HepG2 (cell line): ENCODE data around the gene SLC9A4. TPM values are rescaled to one million over a fixed set of nuclear protein-coding genes. Genes with fewer than 3 reads are reported as not detected.

Experiments used
- ATAC-seq: fragments of 200-7000 bp; cut with Tn5 transposase; 3 replicates; pipeline ENCODE4 v1.9.1; 2020; ENCODE audit warnings: mild to moderate bottlenecking, moderate library complexity
- BruUV-seq: library from RNA; stranded (reverse); fragments of 400-500 nt; replicated peaks from 2 replicates; lab custom pipeline; 2021; lab: Mats Ljungman, UMichigan
- CTCF ChIA-PET: fragments of 300-600 bp; formaldehyde crosslinking; extraction: SDS; loops from one replicate; lab custom pipeline; 2021; ENCODE audit warnings: low total read pairs, inconsistent platforms, low intra/inter-chr PET ratio; lab: Yijun Ruan, JAX
- POLR2A ChIA-PET: fragments of 350-600 bp; sonication (Branson Sonifier 250); formaldehyde crosslinking; loops from one replicate; lab custom pipeline; 2020; ENCODE audit warnings: antibody characterized with exemption, inconsistent platforms; lab: Yijun Ruan, JAX
- DNase-seq: peaks from one replicate; pipeline ENCODE4 v3.0.0-alpha.2; 2015; ENCODE audit warnings: low spot score
- FAIRE-seq: peaks from 3 replicates; lab custom pipeline; 2011; peaks lifted over from hg19 to GRCh38; lab: Jason Lieb, UNC
- H2AFZ ChIP-seq: one replicate; pipeline ENCODE4 v1.6.1; 2011; ENCODE audit warnings: low read length, inconsistent platforms
- H3K27ac ChIP-seq: fragments of 300-600 bp; 3 replicates; pipeline ENCODE4 v1.8.0; 2011; ENCODE audit warnings: mixed run types, mild to moderate bottlenecking, mixed read lengths, low read length, inconsistent platforms; ENCODE audit not compliant: insufficient read depth; ENCODE audit errors: extremely low read length
- H3K27me3 ChIP-seq, 2 experiments: fragments of 200-600 bp in 1 of 2; 2 replicates in 1 of 2; 3 replicates in 1 of 2; pipeline versions ENCODE4 v1.6.0 to v1.8.0; 2011; ENCODE audit warnings: low read length in 2 of 2, mild to moderate bottlenecking in 2 of 2, moderate library complexity in 2 of 2, inconsistent platforms in 1 of 2; ENCODE audit not compliant: insufficient read depth in 2 of 2, control insufficient read depth in 1 of 2
- H3K36me3 ChIP-seq, 2 experiments: fragments of 200-600 bp in 1 of 2; replicated peaks in 1 of 2; 2 replicates in 1 of 2; 3 replicates in 1 of 2; pipeline versions ENCODE4 v1.5.1 to v1.8.0; 2011; ENCODE audit warnings: low read length in 2 of 2, inconsistent platforms in 1 of 2; ENCODE audit not compliant: insufficient read depth in 2 of 2, control insufficient read depth in 1 of 2
- H3K4me1 ChIP-seq: 2 replicates; pipeline ENCODE4 v1.5.1; 2012; ENCODE audit warnings: low read length, inconsistent platforms; ENCODE audit not compliant: insufficient read depth
- H3K4me2 ChIP-seq: 2 replicates; pipeline ENCODE4 v1.6.0; 2011; ENCODE audit warnings: low read depth, low read length, inconsistent platforms
- H3K4me3 ChIP-seq, 3 experiments: fragments of 200-600 bp in 1 of 3; sonication (generic), shearing (Covaris generic) in 1 of 3; replicated peaks in 1 of 3; 2 replicates each; pipeline ENCODE4 v1.5.1; 2011 to 2016; ENCODE audit warnings: low read length in 3 of 3, inconsistent platforms in 2 of 3, low read depth in 2 of 3, mild to moderate bottlenecking in 2 of 3, control low read depth in 1 of 3, mixed read lengths in 1 of 3; ENCODE audit not compliant: insufficient read depth in 1 of 3
- H3K79me2 ChIP-seq: one replicate; pipeline ENCODE4 v1.6.1; 2011; ENCODE audit warnings: low read length, inconsistent platforms; ENCODE audit not compliant: insufficient read depth
- H3K9ac ChIP-seq: 2 replicates; pipeline ENCODE4 v1.6.0; 2011; ENCODE audit warnings: mild to moderate bottlenecking, low read depth, low read length, inconsistent platforms; ENCODE audit not compliant: insufficient read depth
- H3K9me3 ChIP-seq: 2 replicates; pipeline ENCODE4 v1.5.1; 2012; ENCODE audit warnings: mild to moderate bottlenecking, low read length
- H4K20me1 ChIP-seq: 2 replicates; pipeline ENCODE4 v1.6.0; 2011; ENCODE audit warnings: inconsistent platforms, mild to moderate bottlenecking, low read length, moderate library complexity; ENCODE audit not compliant: insufficient read depth
- CREB1 ChIP-seq, 2 experiments: fragments of 450-650 bp in 1 of 2; IDR thresholded peaks; 2 replicates each; pipeline ENCODE4 v1.6.1; 2016 to 2017; ENCODE audit warnings: control low read depth in 1 of 2, mild to moderate bottlenecking in 1 of 2, missing compliant biosample characterization in 1 of 2, missing genetic modification characterization in 1 of 2
- GTF3A ChIP-seq: sonication (generic); formaldehyde crosslinking; conservative IDR thresholded peaks from 2 replicates; pipeline ENCODE4 v1.4.0; 2020; ENCODE audit warnings: mild to moderate bottlenecking, missing genetic modification reagents
- HOXD1 ChIP-seq: sonication (generic); formaldehyde crosslinking; IDR thresholded peaks from 2 replicates; pipeline ENCODE4 v1.5.0; 2020; ENCODE audit warnings: missing genetic modification reagents
- ZBTB46 ChIP-seq: sonication (generic); formaldehyde crosslinking; IDR thresholded peaks from 2 replicates; pipeline ENCODE4 v1.4.0; 2020; ENCODE audit warnings: mild to moderate bottlenecking, missing genetic modification reagents, borderline replicate concordance
- ZNF24 ChIP-seq: fragments of 450-650 bp; IDR thresholded peaks from 2 replicates; pipeline ENCODE4 v1.6.1; 2017; ENCODE audit warnings: antibody characterized with exemption, mild to moderate bottlenecking
- ZNF556 ChIP-seq: sonication (generic); formaldehyde crosslinking; IDR thresholded peaks from 2 replicates; pipeline ENCODE4 v1.4.0; 2020; ENCODE audit warnings: mild to moderate bottlenecking, missing genetic modification reagents, borderline replicate concordance
- ZNF703 ChIP-seq: sonication (generic); formaldehyde crosslinking; IDR thresholded peaks from 2 replicates; pipeline ENCODE4 v1.5.1; 2020; ENCODE audit warnings: missing genetic modification reagents, mild to moderate bottlenecking, moderate library complexity, borderline replicate concordance
- ZNF850 ChIP-seq: sonication (generic); formaldehyde crosslinking; conservative IDR thresholded peaks from 2 replicates; pipeline ENCODE4 v1.9.0; 2021; ENCODE audit warnings: mild to moderate bottlenecking, missing genetic modification reagents
- ZSCAN21 ChIP-seq: sonication (generic); formaldehyde crosslinking; IDR thresholded peaks from 2 replicates; pipeline ENCODE4 v1.8.0; 2022; ENCODE audit warnings: mild to moderate bottlenecking, missing genetic modification reagents, moderate library complexity, borderline replicate concordance
- WGBS: methylation state at CpG from one replicate; pipeline ENCODE4 v1.1.6; 2017; ENCODE audit warnings: low lambda C conversion rate; 5-methylcytosine and 5-hydroxymethylcytosine counted together
- in situ Hi-C: cut with HindIII; loops from 2 replicates; pipeline ENCODE4 v1.10.0; 2017; ENCODE audit warnings: low pct_unique_long_range_greater_than_20kb; ENCODE audit not compliant: extremely low pct_ligation_motif_present
- intact Hi-C: fragments of 100-400 bp; cut with micrococcal nuclease; formaldehyde crosslinking; loops from one replicate; pipeline ENCODE4 v1.10.0; 2022; ENCODE audit not compliant: unreplicated experiment
- polyA plus RNA-seq, 8 experiments: library from polyadenylated mRNA; depleted of rRNA in 3 of 8; stranded (reverse) in 7 of 8; unstranded in 1 of 8; fragments of >200 nt; fragmentation: Illumina TruSeq in 4 of 8; extraction: Trizol in 4 of 8; gene quantifications; 2 replicates each; pipeline versions ENCODE4 v1.2.1 to v1.2.3, GENCODE V29; 2011 to 2016; ENCODE audit warnings: low read depth in 4 of 8, missing spikeins in 1 of 8, mixed read lengths in 1 of 8; ENCODE audit not compliant: insufficient read depth in 1 of 8
- total RNA-seq, 5 experiments: library from RNA; depleted of rRNA; stranded (reverse); fragments of >200 nt; fragmentation: Illumina TruSeq; extraction: Trizol; gene quantifications; 2 replicates each; pipeline ENCODE4 v1.2.3, GENCODE V29; 2016; ENCODE audit warnings: low read depth in 1 of 5

Gene SLC9A4
- total and polyA plus RNA-seq, 2 of the 13 experiments (the other 11 are each of a cell fraction or from before 2014, with no cell fraction given) = not detected

DNA sequence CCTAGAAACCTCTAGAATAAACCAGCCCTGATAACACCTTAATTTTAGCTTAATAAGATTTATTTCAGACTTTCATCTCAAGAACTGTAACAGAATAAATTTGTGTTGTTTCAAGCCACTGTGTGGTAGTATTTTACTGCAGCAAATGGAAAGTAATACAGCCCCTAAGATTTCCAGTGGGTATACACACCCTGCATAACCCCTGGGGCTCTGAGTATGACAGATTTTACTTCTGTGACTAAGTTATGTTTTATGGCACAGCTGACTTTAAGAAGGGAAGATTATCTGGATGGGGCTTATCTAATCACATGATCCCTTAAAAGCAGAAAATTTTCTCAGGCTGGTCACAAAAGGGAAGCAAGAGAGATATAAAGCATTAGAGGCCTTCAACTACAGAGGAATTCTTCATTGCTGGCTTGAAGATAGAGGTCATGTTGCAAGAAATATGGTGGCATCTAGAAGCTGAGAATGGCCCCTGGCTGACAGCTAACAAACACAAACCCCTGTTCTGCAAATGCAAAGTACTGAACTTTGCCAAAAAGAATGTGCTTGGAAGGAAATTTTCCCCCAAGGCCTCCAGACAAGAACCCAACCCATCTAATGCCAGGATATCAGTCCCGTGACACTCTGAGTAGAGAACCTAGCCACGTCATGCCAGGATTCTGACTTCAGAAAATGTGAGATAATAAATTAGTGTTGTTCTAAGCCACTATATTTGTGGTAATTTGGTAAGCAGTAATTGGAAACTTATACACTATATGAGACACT is 78.5 kb downstream of the SLC9A4 start:
- FAIRE-seq (no peak), DNase-seq (no peak), ATAC-seq (no peak)
- peaks cover 23% of the 10 kb centered on the region; the same call in 1 of the 2 replicates for H3K9me3 ChIP-seq
- H2AFZ ChIP-seq = no peak overlapping the region
- WGBS = 29% methylated on average over 2 of the region's 2 CpGs
- TF ChIP-seq ZNF556 = no peak
- 0 out of 2 replicates have a peak, but pooled peaks have one; percentile 23 for TF ChIP-seq CREB1 (IDR thresholded peaks at IDR 0.05)
- no peak for TF ChIP-seq CREB1 (CRISPR knock-in tag; IDR thresholded peaks at IDR 0.05)
- TF ChIP-seq GTF3A = no peak
- no peak for TF ChIP-seq HOXD1 (CRISPR knock-in tag)
- TF ChIP-seq ZBTB46 (CRISPR knock-in tag) = no peak
- H3K36me3 ChIP-seq = no peaks in the 10 kb centered on the region
- no peaks in the 10 kb centered on the region for H3K79me2 ChIP-seq
- no peaks in the 10 kb centered on the region for H4K20me1 ChIP-seq
- intact Hi-C loops (no loop called here), in situ Hi-C loops (no loop called here)
- H3K27me3 ChIP-seq = no peaks in the 10 kb centered on the region
- no peak overlapping the region for H3K27ac ChIP-seq
- CTCF ChIA-PET = no interaction called here
- no peaks in the 10 kb centered on the region for H3K4me1 ChIP-seq
- POLR2A ChIA-PET = no interaction called here
- no peak overlapping the region for H3K4me3 ChIP-seq
- H3K4me2 ChIP-seq = no peak overlapping the region
- H3K9ac ChIP-seq = no peak overlapping the region
- BruUV-seq = no TSS peak

GRCh38 chr2:102553601-102554000 is 80.6 kb downstream of the SLC9A4 start:
- TF ChIP-seq ZNF703 (CRISPR knock-in tag) (no peak), ZNF24 (no peak), ZSCAN21 (CRISPR knock-in tag) (no peak), ZNF850 (CRISPR knock-in tag) (no peak)
- in situ Hi-C loops (no loop called here), intact Hi-C loops (no loop called here)
- Histone ChIP-seq H3K4me1 (no peaks in the 10 kb centered on the region), H3K27me3 (no peaks in the 10 kb centered on the region), H2AFZ (no peak overlapping the region), H3K4me3 (no peak overlapping the region), H3K9ac (no peak overlapping the region), H3K27ac (no peak overlapping the region), H3K79me2 (no peaks in the 10 kb centered on the region), H3K36me3 (no peaks in the 10 kb centered on the region), H3K4me2 (no peak overlapping the region), H3K9me3 (peaks cover 10% of the 10 kb centered on the region; the same call in 1 of the 2 replicates), H4K20me1 (no peaks in the 10 kb centered on the region)
- WGBS = 0% methylated on average over 1 of the region's 1 CpG
- POLR2A ChIA-PET = no interaction called here
- no peak for FAIRE-seq
- BruUV-seq = no TSS peak
- no peak for DNase-seq
- ATAC-seq = no peak
- CTCF ChIA-PET = no interaction called here
